HG02981 (cell line): ENCODE results near the gene S100A10.

ENCODE experiments used
- ATAC-seq: cut with Tn5 transposase; IDR thresholded peaks from one replicate; pipeline ENCODE4 v1.9.1; 2021; ENCODE audit warnings: mild to moderate bottlenecking, moderate library complexity; ENCODE audit not compliant: unreplicated experiment

Gene S100A10

GRCh38 chr1:151993734-151994496 lies at the start of gene S100A10:
S100A10 (minus strand) TSS chr1:151993859; CDS start chr1:151986230, 7,629 bp downstream.
- ATAC-seq, result no peak

GRCh38 chr1:152042030-152042429 lies 48.4 kb upstream of the S100A10 start:
- ATAC-seq, result no peak

- no peak for ATAC-seq
Measured at GRCh38 chr1:152039886-152040285, 46.2 kb upstream of the S100A10 start.

- ATAC-seq, result no peak
Measured at GRCh38 chr1:152039461-152039860, 45.8 kb upstream of the S100A10 start.

GRCh38 chr1:152038871-152039270 lies 45.2 kb upstream of the S100A10 start:
- ATAC-seq, result no peak

GRCh38 chr1:152036267-152037216 lies 42.9 kb upstream of the S100A10 start, which contains the start of gene S100A11:
S100A11 (minus strand) TSS chr1:152037004; CDS start chr1:152036915, 89 bp downstream.
- peak; percentile 43 for ATAC-seq

GRCh38 chr1:152035539-152036266 lies 42.0 kb upstream of the S100A10 start:
- no peak for ATAC-seq

- ATAC-seq, result peak; percentile 38
Measured at GRCh38 chr1:152034654-152035538, 41.2 kb upstream of the S100A10 start.

GRCh38 chr1:152034324-152034653 lies 40.6 kb upstream of the S100A10 start:
- peak; percentile 13 for ATAC-seq

- ATAC-seq, result no peak
Measured at GRCh38 chr1:152029929-152030211, 36.2 kb upstream of the S100A10 start.

- ATAC-seq, result no peak
Measured at GRCh38 chr1:152029144-152029928, 35.7 kb upstream of the S100A10 start.

- no peak for ATAC-seq
Measured at GRCh38 chr1:152026895-152027294, 33.2 kb upstream of the S100A10 start.

GRCh38 chr1:152024223-152024622 lies 30.6 kb upstream of the S100A10 start:
- ATAC-seq, result no peak

GRCh38 chr1:152023221-152023620 lies 29.6 kb upstream of the S100A10 start:
- ATAC-seq, result no peak

GRCh38 chr1:152022474-152022873 lies 28.8 kb upstream of the S100A10 start:
- no peak for ATAC-seq

GRCh38 chr1:152021569-152021968 lies 27.9 kb upstream of the S100A10 start:
- ATAC-seq, result no peak

GRCh38 chr1:152020849-152021248 lies 27.2 kb upstream of the S100A10 start:
- no peak for ATAC-seq

GRCh38 chr1:152018537-152018936 lies 24.9 kb upstream of the S100A10 start:
- no peak for ATAC-seq

GRCh38 chr1:152015766-152016165 lies 22.1 kb upstream of the S100A10 start:
- ATAC-seq, result no peak

- no peak for ATAC-seq
Measured at GRCh38 chr1:152014943-152015342, 21.3 kb upstream of the S100A10 start.
